ENCODE data around the gene LRRC4B.
"Not testable (repeated sequence)": the region's sequence is repeated elsewhere in the genome, so short reads cannot be mapped to it uniquely, and the experiment has no call there.

Gene LRRC4B, protein sequence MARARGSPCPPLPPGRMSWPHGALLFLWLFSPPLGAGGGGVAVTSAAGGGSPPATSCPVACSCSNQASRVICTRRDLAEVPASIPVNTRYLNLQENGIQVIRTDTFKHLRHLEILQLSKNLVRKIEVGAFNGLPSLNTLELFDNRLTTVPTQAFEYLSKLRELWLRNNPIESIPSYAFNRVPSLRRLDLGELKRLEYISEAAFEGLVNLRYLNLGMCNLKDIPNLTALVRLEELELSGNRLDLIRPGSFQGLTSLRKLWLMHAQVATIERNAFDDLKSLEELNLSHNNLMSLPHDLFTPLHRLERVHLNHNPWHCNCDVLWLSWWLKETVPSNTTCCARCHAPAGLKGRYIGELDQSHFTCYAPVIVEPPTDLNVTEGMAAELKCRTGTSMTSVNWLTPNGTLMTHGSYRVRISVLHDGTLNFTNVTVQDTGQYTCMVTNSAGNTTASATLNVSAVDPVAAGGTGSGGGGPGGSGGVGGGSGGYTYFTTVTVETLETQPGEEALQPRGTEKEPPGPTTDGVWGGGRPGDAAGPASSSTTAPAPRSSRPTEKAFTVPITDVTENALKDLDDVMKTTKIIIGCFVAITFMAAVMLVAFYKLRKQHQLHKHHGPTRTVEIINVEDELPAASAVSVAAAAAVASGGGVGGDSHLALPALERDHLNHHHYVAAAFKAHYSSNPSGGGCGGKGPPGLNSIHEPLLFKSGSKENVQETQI

DNA sequence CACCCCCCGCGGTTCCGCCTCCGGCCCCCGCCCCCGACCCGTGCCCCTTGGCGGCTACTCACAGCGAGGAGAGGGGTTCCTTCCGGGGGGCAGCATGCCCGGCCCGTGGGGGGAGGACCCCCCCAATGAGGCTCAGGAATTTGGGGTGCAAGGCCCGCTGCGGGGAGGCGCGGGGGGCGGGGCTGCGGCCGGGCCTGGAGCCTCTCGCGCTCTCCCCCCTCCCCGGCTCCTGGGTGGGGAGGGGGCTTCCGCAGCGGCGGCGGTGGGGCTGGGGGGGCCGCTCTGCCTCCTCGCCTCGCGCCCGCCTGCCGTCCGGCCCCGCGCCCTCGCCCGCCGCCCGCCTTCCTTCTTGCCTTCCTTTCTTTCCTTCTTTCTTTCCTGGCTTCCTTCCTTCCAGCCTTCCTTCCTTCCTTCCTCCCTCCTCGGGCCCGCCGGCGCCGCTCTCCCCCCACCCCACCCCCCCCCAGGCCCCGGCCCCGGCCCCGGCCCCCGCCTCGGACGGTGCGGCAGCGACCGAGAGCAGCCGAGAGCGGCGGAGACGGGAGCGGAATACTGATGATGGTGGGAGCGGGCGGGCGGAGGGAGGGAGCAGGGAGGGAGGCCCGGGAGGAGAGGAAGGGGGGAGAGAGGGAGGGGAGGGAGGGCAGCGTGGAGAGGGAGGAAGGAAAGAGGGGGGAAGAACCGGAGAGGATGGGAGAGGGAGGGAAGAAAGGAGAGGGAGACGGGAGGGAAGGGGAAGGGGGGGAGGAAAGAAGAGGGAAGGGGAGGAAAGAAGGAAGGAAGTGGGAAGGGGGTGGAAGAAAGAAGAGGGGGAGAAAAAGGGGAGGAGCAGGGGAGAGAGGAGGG is at the start of gene LRRC4B:
Gene LRRC4B (minus strand): TSS at position 554 of the 846 bp plus-strand sequence. CDS start 19,597 bp downstream, outside the sequence.
- no peak for DNase-seq

- DNase-seq: not testable (repeated sequence)
Measured at GRCh38 chr19:50612504-50613404, 44.5 kb upstream of the LRRC4B start.

GRCh38 chr19:50607874-50608785 is 39.9 kb upstream of the LRRC4B start:
- DNase-seq: no peak

GRCh38 chr19:50607388-50607787 is 39.2 kb upstream of the LRRC4B start:
- DNase-seq: no peak

DNA sequence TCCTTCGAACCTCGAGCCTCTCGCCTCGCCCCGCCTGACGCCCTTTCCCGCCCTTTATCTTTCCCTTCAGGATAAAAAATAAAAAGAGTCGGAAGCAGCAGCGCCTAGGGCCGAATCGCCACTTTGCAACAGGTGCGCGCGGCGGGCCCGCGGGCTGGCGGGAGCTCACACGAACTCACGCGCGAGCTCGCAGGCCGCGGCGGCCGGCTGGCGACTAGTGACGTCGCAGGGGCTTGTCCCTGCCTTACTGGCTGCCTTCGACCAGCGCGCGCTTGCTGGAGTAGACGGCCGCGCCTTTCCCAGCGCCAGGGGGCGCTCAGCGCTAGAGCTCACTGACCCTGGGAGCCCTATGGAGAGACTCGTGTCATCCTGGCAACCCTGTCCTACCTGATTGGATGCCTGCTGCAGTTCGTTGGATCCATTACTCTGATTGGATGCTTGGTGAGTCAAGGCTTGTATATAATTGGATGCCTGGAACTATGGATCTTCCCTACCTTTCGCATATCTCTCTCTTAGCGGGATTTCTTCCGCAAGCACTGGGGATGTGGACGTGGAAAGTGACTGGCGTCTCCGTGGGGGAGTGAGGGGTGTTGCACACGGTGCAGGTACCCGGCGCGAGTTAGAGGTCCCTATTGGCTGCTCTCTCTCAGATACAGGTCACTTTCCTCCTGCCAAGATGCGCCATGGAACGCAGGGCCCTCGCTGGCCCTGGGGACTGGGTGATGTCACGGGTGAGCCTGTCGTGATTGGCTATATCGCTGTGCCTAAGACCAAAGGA is 38.0 kb upstream of the LRRC4B start:
- not testable (repeated sequence) for DNase-seq

- DNase-seq: not testable (repeated sequence)
Measured at GRCh38 chr19:50604264-50605073, 36.2 kb upstream of the LRRC4B start.

DNA sequence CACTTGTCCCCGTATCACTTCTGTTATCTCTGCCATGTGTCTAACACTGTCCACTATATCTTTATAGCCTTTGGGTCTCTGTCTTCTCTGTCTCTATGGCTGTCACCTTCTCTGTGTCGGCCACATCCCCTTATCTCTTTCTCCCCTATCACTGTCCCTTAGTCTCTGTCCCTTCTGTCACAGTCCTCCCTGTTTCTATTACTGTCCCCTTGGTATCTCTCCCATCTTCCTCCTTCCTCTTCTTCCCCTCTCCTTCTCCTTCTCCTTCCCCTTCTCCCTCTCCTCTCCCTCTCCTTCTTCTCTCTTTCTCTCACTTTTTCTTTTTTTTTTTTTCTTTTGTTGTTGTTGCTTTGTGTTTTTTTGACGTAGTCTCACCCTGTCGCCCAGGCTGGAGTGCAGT is 34.7 kb upstream of the LRRC4B start:
- no peak for DNase-seq

GRCh38 chr19:50602496-50602895 is 34.3 kb upstream of the LRRC4B start:
- DNase-seq: no peak

GRCh38 chr19:50602089-50602422 is 33.8 kb upstream of the LRRC4B start:
- DNase-seq: no peak

DNA sequence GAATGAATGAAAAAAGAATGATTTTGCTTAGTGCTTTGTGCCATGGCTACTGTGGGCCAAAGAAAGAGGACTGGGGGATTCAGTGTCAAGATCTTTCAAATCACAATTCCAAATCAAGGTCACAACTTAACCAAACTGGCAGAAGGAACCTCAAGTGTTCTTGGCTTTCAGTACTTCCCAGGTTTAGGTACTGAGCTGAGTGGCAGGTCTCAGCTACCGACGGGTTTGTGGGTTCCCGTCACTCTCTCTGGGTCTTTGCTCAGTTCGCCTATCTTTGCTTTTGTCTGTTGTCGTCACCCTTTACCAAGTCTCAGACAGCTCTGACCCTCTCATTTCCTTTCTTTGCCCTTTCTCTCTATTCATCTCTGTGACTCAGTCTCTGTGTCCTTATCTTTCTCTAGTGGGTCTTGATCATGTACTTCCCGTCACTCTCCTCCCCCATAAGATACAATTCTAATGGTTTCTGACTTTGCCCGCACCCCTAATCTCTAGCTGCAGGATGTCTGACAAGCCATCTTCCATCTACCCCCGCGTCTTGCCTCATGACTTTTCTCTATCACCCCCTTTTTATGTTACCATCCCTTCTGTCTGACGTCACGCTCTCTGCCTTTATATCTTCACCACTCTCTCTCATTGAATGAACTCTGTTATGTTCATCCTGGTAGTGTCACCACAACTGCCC is 33.3 kb upstream of the LRRC4B start:
- no peak for DNase-seq

GRCh38 chr19:50599427-50599826 is 31.2 kb upstream of the LRRC4B start:
- no peak for DNase-seq

- no peak for DNase-seq
Measured at GRCh38 chr19:50590191-50590590, 22.0 kb upstream of the LRRC4B start.

GRCh38 chr19:50581795-50582660 is 13.8 kb upstream of the LRRC4B start:
- not testable (repeated sequence) for DNase-seq

GRCh38 chr19:50580970-50581634 is 12.9 kb upstream of the LRRC4B start:
- no peak for DNase-seq

- DNase-seq: no peak
Measured at GRCh38 chr19:50580240-50580639, 12.0 kb upstream of the LRRC4B start.

- DNase-seq: not testable (repeated sequence)
Measured at GRCh38 chr19:50576769-50577168, 8.5 kb upstream of the LRRC4B start.

Measured in NCI-H446 treated with DMSO at 0.1 percent for 48 hours (cell line).